ENCODE data around the gene BCR. TPM values are rescaled to one million over a fixed set of nuclear protein-coding genes. Genes with fewer than 3 reads are reported as not detected.

The BCR gene
- total RNA-seq, 1 donor from 2014 or later, result 58.6 TPM

DNA sequence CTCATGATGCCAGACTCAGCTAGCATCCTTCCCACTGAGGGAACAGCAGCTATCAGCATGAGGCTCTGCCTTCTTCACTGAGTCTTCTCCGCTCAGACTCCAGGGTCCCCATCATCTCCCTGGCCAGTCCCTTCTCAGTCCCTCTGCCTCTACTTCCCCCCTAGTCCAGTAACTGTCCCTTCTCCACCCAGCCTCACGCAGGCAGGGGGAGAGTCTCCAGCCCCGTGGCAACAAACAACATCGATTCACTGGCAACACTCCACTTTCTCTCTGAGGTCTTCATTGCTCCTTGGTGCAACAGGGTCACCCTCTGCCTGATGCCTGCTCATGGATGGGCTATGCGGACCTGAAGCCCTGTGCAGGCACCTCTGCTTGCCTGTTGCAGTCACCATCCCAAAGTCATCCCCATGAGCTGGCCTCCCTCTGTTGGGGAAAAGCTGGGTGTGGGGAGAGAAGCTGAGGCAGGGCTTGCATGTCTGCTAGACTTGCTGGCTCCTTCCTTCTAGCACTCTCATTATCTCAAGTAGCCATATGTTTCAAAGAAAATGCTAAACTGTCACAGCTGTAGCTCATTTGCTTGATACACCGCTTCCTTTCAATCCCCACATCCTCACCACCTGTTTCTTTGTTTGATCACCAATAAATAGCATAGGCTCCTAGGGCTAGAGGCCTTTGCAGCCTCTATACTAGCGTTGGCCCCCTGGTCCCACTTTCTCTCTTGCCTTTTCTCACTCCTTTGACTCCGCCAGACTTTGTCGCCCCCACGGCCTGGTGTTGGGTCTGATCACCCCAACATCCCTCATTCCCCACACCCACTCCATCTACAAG, 4.3 kb upstream of the BCR start:
- no peak for DNase-seq (ENCODE audit: low spot score)

DNA sequence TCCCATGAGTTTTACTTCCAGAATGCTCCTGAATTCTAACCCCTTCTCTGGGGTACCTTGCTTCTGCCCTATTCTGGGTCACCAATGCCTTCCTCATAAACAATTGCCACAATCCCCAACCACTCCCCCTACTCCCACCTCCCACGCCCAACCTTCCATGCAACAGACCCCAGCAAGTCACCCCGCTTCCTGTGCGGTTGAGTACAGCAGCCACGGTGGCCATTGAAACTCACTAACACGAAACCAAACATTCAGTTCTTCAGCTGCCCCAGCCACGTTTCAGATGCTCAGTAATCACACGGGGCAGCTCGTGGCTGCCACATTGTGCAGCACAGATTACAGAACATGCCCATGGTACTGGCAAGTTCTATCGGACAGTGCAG, 3.7 kb upstream of the BCR start:
- no peak for DNase-seq (ENCODE audit: low spot score)

- no peak for DNase-seq (ENCODE audit: low spot score)
These were observed 3.1 kb upstream of the BCR start for GRCh38 chr22:23177197-23177596.

- peak; percentile 51 for DNase-seq (ENCODE audit: low spot score)
These were observed 1.6 kb upstream of the BCR start for GRCh38 chr22:23178512-23179254.

GRCh38 chr22:23179381-23180299, 669 bp upstream of the BCR start:
- no peak for DNase-seq (ENCODE audit: low spot score)

- DNase-seq (ENCODE audit: low spot score), result no peak
These were observed 798 bp downstream of the BCR start for GRCh38 chr22:23180893-23181720.

GRCh38 chr22:23181721-23182308, 1.5 kb downstream of the BCR start:
- DNase-seq (ENCODE audit: low spot score), result no peak

- no peak for DNase-seq (ENCODE audit: low spot score)
These were observed 2.2 kb downstream of the BCR start for GRCh38 chr22:23182309-23183060.

DNA sequence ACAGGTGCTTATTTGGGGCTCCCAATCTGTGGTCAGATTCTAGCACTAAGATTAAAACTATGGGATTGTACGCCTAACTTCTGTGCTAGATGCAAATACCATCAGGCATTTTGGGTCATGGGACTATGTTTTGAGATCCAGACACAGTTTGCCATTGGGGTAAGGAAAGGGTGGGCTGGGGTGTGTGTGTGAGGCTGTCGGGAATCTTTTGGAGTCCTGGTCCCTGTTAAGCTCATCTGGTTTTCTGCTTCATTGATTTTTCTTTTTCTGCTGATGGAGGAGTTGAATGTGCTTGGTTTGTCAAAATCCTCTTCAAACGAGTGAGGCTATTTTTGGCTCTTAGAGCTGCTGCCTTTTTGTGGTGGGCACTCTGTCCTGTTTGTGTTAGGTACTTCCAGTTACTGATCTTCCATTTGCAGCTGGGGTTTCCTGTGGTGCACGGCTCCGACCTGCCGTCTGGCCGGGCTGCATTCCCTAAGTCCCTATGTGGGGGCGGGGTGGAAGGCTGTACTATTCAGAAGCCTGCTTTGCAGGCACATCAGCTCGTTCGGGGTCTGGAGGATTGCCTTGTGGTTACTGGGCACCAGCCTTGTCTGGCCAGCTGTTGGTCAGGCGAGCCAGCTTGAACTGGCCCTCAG, 2.9 kb downstream of the BCR start:
- no peak for DNase-seq (ENCODE audit: low spot score)

DNA sequence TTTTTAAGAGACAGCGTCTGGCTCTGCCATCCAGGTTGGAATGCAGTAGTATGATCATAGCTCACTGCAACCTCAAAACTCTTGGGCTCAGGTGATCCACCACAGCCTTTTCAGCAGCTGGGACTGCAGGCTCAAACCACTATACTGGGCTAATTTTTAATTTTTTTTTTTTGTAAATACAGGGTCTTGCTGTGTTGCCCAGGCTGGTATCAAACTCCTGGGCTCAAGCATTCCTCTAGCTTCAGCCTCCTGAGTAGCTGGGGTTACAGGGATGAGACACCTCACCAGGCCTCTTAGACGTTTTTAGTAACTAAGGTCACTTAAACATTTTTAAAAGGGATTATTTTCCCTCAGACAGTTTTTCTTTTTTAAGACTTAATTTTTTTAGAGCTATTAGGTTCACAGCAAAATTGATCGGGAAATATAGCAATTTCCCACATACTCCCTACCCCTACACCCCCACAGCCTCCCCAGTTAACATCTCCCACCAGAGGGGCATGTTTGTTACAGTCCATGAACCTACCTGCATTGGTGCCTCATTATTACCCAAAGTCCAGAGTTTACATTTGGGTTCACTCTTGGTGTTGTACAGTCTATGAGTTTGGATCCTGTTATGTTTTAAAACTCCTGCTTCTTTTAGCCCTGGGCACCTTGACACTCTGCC, 3.9 kb downstream of the BCR start:
- DNase-seq (ENCODE audit: low spot score), result no peak

- no peak for DNase-seq (ENCODE audit: low spot score)
These were observed 4.4 kb downstream of the BCR start for GRCh38 chr22:23184764-23185113.

DNA sequence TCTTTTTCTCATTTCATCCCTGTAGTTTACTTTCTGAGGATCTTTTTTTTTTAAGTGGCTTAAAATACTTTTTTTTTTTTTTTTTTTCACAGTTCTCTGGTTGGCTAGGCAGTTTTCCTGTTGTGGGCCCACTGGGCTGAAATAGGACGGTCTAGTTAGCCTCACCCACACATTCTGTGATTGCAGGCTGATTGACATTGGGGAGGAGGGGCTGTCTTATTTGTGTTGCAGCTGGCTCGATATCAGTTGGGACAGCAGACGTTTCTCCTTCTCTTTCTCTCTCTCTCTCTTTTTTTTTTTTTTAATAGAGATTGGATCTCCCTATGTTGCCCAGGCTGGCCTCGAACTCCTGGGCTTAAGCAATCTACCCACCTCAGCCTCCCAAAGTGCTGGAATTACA, 6.9 kb downstream of the BCR start:
- no peak for DNase-seq (ENCODE audit: low spot score)

GRCh38 chr22:23187871-23188700, 7.8 kb downstream of the BCR start:
- no peak for DNase-seq (ENCODE audit: low spot score)

GRCh38 chr22:23190526-23190925, 10.2 kb downstream of the BCR start:
- no peak for DNase-seq (ENCODE audit: low spot score)

DNA sequence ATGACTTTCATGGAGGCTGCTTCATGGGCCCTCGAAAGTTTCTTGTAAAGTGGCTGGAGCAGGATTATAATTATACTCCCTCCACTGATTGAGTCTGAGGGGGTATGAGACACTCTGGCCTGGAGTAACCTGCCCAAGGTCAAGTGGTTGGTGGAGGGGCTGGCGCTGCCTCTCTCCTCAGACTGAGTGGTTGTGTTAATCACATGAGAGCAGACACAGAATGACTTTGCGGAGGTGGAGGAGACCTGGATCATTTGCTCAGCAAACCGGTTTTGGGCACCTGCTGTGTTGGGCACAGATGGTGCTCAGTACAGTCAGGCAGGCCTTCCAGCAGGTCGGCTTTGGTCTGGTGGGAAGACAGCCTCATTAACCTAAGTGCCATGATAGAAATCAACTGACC, 11.8 kb downstream of the BCR start:
- DNase-seq (ENCODE audit: low spot score), result no peak

- DNase-seq (ENCODE audit: low spot score), result no peak
These were observed 12.2 kb downstream of the BCR start for GRCh38 chr22:23192558-23192957.

DNA sequence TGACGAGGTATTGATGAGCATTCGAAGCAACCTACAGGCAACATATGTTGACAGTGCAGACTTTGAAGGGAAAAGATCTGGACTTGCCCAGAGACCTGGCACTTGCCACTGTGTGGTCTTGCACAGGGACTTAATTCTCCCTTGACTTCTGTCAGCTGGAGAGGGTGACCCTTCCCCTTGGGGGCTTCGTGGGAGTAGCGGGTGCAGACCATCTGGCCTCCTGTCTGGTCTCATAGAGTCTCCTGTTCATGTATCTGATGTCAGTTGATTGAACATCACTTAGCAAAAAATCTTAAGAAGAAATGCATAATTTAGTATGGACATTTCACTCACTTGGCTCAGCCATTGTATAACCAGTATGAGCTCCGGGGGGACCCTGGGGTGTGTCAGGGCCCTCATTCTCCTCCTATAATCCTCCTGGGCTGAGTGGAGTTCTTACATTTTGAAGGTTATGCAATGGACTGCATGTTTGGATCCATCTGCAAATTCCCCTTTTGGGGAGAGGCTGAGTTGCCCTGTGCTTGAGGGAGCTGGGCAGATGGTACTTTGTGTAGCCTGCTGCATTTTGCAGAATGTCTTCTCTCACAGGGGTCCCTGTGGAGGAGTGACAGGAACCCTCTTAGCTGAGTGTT, 13.0 kb downstream of the BCR start:
- DNase-seq (ENCODE audit: low spot score), result no peak

- DNase-seq (ENCODE audit: low spot score), result no peak
These were observed 13.6 kb downstream of the BCR start for GRCh38 chr22:23193882-23194281.
